H1 (cell line): ENCODE results near the gene SRGAP3. TPM values are rescaled to one million over a fixed set of nuclear protein-coding genes. Genes with fewer than 3 reads are reported as not detected.

Experiments
- BRCA1 ChIP-seq: IDR thresholded peaks from 2 replicates; pipeline ENCODE4 v1.6.1; 2012; ENCODE audit warnings: low read depth, low read length, improper control_type of control experiment
- polyA plus RNA-seq, 7 experiments: library from polyadenylated mRNA; depleted of rRNA in 3 of 7; stranded (reverse) in 5 of 7; unstranded in 2 of 7; fragments of >200 nt in 5 of 7; fragments of 200-250 nt in 2 of 7; gene quantifications; 1 replicate in 5 of 7; 2 replicates in 1 of 7; 4 replicates in 1 of 7; pipeline versions ENCODE4 v1.2.1 to v1.2.3, GENCODE V29; 2011 to 2013; ENCODE audit warnings: missing spikeins in 2 of 7, mixed read lengths in 2 of 7
- total RNA-seq: library from RNA; stranded (reverse); fragmentation: NEBNext Ultra II Directional; extraction: Animal tissue kit (Norgen Biotek cat#: 25700); gene quantifications from 2 replicates; pipeline ENCODE4 v1.2.1, GENCODE V29; 2021

The SRGAP3 gene
- total and polyA plus RNA-seq, 2 of the 8 experiments (the other 6 are each of a cell fraction or from before 2014, with no cell fraction given): 5.8 to 11.4 TPM

GRCh38 chr3:9041626-9042025 is 207.8 kb downstream of the SRGAP3 start (continued):
- no peak for TF ChIP-seq BRCA1
